HCT116 (cell line): ENCODE data around the gene FNIP2. TPM values are rescaled to one million over a fixed set of nuclear protein-coding genes. Genes with fewer than 3 reads are reported as not detected.

Source experiments
- ATAC-seq: fragments of 200-7000 bp; cut with Tn5 transposase; 2 replicates; pipeline ENCODE4 v1.9.1; 2020; ENCODE audit warnings: mild to moderate bottlenecking, moderate library complexity
- BruUV-seq: library from RNA; stranded (reverse); fragments of 400-500 nt; replicated peaks from 2 replicates; lab custom pipeline; 2021; lab: Mats Ljungman, UMichigan
- CTCF ChIA-PET: fragments of 300-600 bp; sonication (Branson Sonifier 250); formaldehyde crosslinking; loops from one replicate; lab custom pipeline; 2021; ENCODE audit warnings: antibody characterized with exemption; lab: Charles Lee
- POLR2A ChIA-PET: fragments of 300-600, 350-600 bp; sonication (Branson Sonifier 250); formaldehyde crosslinking; loops from one replicate; lab custom pipeline; 2021; ENCODE audit warnings: antibody characterized with exemption; lab: Charles Lee
- RAD21 ChIA-PET, 2 experiments: fragments of 300-600 bp; sonication (Branson Sonifier 250); formaldehyde crosslinking; loops; one replicate each; lab custom pipeline; 2023; ENCODE audit warnings: low total read pairs in 2 of 2; ENCODE audit not compliant: uncharacterized antibody in 2 of 2, unreplicated experiment in 2 of 2, low non-redundant PET in 1 of 2; lab: Charles Lee
- DNase-seq: peaks from one replicate; pipeline ENCODE4 v3.0.0-alpha.2; 2010; ENCODE audit warnings: low read depth, low spot score
- H2AFZ ChIP-seq: fragments of 200-600 bp; shearing (Covaris generic), sonication (generic); 2 replicates; pipeline ENCODE4 v1.6.1; 2017; ENCODE audit warnings: low read depth, mixed run types, mixed read lengths, antibody characterized with exemption, low read length; ENCODE audit not compliant: poor library complexity, severe bottlenecking
- H3K27ac ChIP-seq: 2 replicates; pipeline ENCODE4 v1.5.1; 2012; ENCODE audit warnings: low read depth, low read length
- H3K27me3 ChIP-seq: fragments of 200-600 bp; sonication (generic); 2 replicates; pipeline ENCODE4 v1.6.1; 2016; ENCODE audit warnings: mixed run types, low read length, mixed read lengths; ENCODE audit not compliant: insufficient read depth
- H3K36me3 ChIP-seq, 2 experiments: fragments of 200-500 bp in 1 of 2; fragments of 200-600 bp in 1 of 2; sonication (Bioruptor generic) in 1 of 2; sonication (generic) in 1 of 2; 2 replicates each; pipeline versions ENCODE4 v1.5.1 to v1.6.1; 2014 to 2016; ENCODE audit warnings: low read length in 2 of 2, inconsistent platforms in 1 of 2, mixed read lengths in 1 of 2, mixed run types in 1 of 2; ENCODE audit not compliant: insufficient read depth in 2 of 2, control insufficient read depth in 1 of 2
- H3K4me1 ChIP-seq, 2 experiments: fragments of 200-600 bp in 1 of 2; sonication (generic) in 1 of 2; 2 replicates each; pipeline versions ENCODE4 v1.5.1 to v1.6.1; 2012 to 2017; ENCODE audit warnings: low read length in 2 of 2, inconsistent platforms in 1 of 2, mild to moderate bottlenecking in 1 of 2, mixed read lengths in 1 of 2, mixed run types in 1 of 2, moderate library complexity in 1 of 2; ENCODE audit not compliant: insufficient read depth in 2 of 2, control insufficient read depth in 1 of 2
- H3K4me2 ChIP-seq: fragments of 200-600 bp; sonication (generic); 2 replicates; pipeline ENCODE4 v1.6.1; 2017; ENCODE audit warnings: mixed run types, low read length, mixed read lengths
- H3K4me3 ChIP-seq, 2 experiments: fragments of 200-600 bp in 1 of 2; sonication (generic) in 1 of 2; replicated peaks in 1 of 2; 2 replicates each; pipeline ENCODE4 v1.5.1; 2011 to 2016; ENCODE audit warnings: low read length in 2 of 2, control low read depth in 1 of 2, low read depth in 1 of 2, mild to moderate bottlenecking in 1 of 2, mixed read lengths in 1 of 2, mixed run types in 1 of 2
- H3K79me2 ChIP-seq: fragments of 200-600 bp; sonication (generic); 2 replicates; pipeline ENCODE4 v1.6.1; 2017; ENCODE audit warnings: mild to moderate bottlenecking, mixed run types, low read length, moderate library complexity, mixed read lengths; ENCODE audit not compliant: insufficient read depth
- H3K9ac ChIP-seq: fragments of 200-600 bp; sonication (generic); 2 replicates; pipeline ENCODE4 v1.6.1; 2016; ENCODE audit warnings: low read length, mixed read lengths
- H3K9me2 ChIP-seq: fragments of 200-600 bp; sonication (generic), shearing (Covaris generic); 2 replicates; pipeline ENCODE4 v1.6.1; 2017; ENCODE audit warnings: mixed run types, mild to moderate bottlenecking, moderate library complexity; ENCODE audit not compliant: insufficient read depth
- H3K9me3 ChIP-seq, 2 experiments: fragments of 200-500 bp in 1 of 2; fragments of 200-600 bp in 1 of 2; sonication (Bioruptor generic) in 1 of 2; sonication (generic) in 1 of 2; 2 replicates each; pipeline ENCODE4 v1.6.1; 2014 to 2017; ENCODE audit warnings: low read length in 2 of 2, mixed read lengths in 2 of 2, inconsistent platforms in 1 of 2, low read depth in 1 of 2, mild to moderate bottlenecking in 1 of 2, mixed run types in 1 of 2, moderate library complexity in 1 of 2; ENCODE audit not compliant: control insufficient read depth in 1 of 2, insufficient read depth in 1 of 2
- H4K20me1 ChIP-seq: fragments of 200-600 bp; sonication (generic), shearing (Covaris generic); 2 replicates; pipeline ENCODE4 v1.6.1; 2017; ENCODE audit warnings: mixed run types, mild to moderate bottlenecking, moderate library complexity; ENCODE audit not compliant: insufficient read depth
- CBX3 ChIP-seq: IDR thresholded peaks from 2 replicates; pipeline ENCODE4 v1.6.1; 2012; ENCODE audit warnings: low read depth
- CEBPB ChIP-seq: IDR thresholded peaks from 2 replicates; pipeline ENCODE4 v1.6.1; 2012; ENCODE audit warnings: low read depth
- ELF1 ChIP-seq: IDR thresholded peaks from 2 replicates; pipeline ENCODE4 v1.6.1; 2012; ENCODE audit warnings: low read depth, borderline replicate concordance
- EZH2 ChIP-seq: fragments of 200-600 bp; sonication (generic); IDR thresholded peaks from 2 replicates; pipeline ENCODE4 v1.6.1; 2017; ENCODE audit warnings: antibody characterized with exemption, mixed run types
- FOSL1 ChIP-seq: IDR thresholded peaks from 2 replicates; pipeline ENCODE4 v1.6.1; 2012; ENCODE audit warnings: low read depth
- JUND ChIP-seq: IDR thresholded peaks from 2 replicates; pipeline ENCODE4 v1.6.1; 2012
- MAX ChIP-seq: IDR thresholded peaks from 2 replicates; pipeline ENCODE4 v1.6.1; 2012
- REST ChIP-seq: IDR thresholded peaks from 2 replicates; pipeline ENCODE4 v1.6.1; 2012; ENCODE audit warnings: low read depth
- SP1 ChIP-seq: IDR thresholded peaks from 2 replicates; pipeline ENCODE4 v1.6.1; 2012; ENCODE audit warnings: low read depth
- TCF7L2 ChIP-seq: IDR thresholded peaks from 2 replicates; pipeline ENCODE4 v1.7.0; 2011; ENCODE audit warnings: borderline replicate concordance, inconsistent platforms; ENCODE audit not compliant: insufficient read depth, insufficient read length; ENCODE audit errors: extremely low read depth
- ZBTB33 ChIP-seq: IDR thresholded peaks from 2 replicates; pipeline ENCODE4 v1.6.1; 2011; ENCODE audit warnings: mild to moderate bottlenecking, low read length, moderate library complexity; ENCODE audit not compliant: insufficient replicate concordance; ENCODE audit errors: extremely low read depth
- ZNF274 ChIP-seq: fragments of 200-500 bp; sonication (Bioruptor generic); IDR thresholded peaks from 2 replicates; pipeline ENCODE4 v1.6.1; 2014; ENCODE audit warnings: mild to moderate bottlenecking, low read depth, low read length, inconsistent platforms
- intact Hi-C: fragments of 100-400 bp; cut with micrococcal nuclease; formaldehyde crosslinking; loops from 2 replicates; pipeline ENCODE4 v1.10.0; 2022
- total RNA-seq: library from RNA; stranded (reverse); gene quantifications from one replicate; pipeline ENCODE4 v1.2.1, GENCODE V29; 2021; ENCODE audit not compliant: unreplicated experiment
- TF ChIP-seq, protein P1 (sequence below), 3 experiments: fragments of 200-600 bp in 1 of 3; sonication (generic) in 1 of 3; IDR thresholded peaks in 2 of 3; conservative IDR thresholded peaks in 1 of 3; 2 replicates each; pipeline ENCODE4 v1.5.1; 2012 to 2017; ENCODE audit warnings: low read depth in 2 of 3, low read length in 2 of 3, antibody characterized with exemption in 1 of 3, borderline replicate concordance in 1 of 3, control low read depth in 1 of 3, mild to moderate bottlenecking in 1 of 3, mixed read lengths in 1 of 3, mixed run types in 1 of 3, moderate library complexity in 1 of 3; ENCODE audit not compliant: insufficient read depth in 1 of 3
- TF ChIP-seq, protein P2 (sequence below): IDR thresholded peaks from 2 replicates; pipeline ENCODE4 v1.6.1; 2012

Gene FNIP2
- total RNA-seq, 1 experiment from 2014 or later = 4.8 TPM

- no peak overlapping the region for H3K4me2 ChIP-seq
- no peak for DNase-seq
- CTCF ChIA-PET = no interaction called here
- TF ChIP-seq EZH2 (no peak), ZNF274 (no peak), SP1 (no peak), JUND (no peak), CEBPB (no peak), CBX3 (no peak), ZBTB33 (no peak), FOSL1 (no peak), TCF7L2 (no peak), MAX (no peak), ELF1 (no peak), REST (no peak)
- TF ChIP-seq, protein P1, sequence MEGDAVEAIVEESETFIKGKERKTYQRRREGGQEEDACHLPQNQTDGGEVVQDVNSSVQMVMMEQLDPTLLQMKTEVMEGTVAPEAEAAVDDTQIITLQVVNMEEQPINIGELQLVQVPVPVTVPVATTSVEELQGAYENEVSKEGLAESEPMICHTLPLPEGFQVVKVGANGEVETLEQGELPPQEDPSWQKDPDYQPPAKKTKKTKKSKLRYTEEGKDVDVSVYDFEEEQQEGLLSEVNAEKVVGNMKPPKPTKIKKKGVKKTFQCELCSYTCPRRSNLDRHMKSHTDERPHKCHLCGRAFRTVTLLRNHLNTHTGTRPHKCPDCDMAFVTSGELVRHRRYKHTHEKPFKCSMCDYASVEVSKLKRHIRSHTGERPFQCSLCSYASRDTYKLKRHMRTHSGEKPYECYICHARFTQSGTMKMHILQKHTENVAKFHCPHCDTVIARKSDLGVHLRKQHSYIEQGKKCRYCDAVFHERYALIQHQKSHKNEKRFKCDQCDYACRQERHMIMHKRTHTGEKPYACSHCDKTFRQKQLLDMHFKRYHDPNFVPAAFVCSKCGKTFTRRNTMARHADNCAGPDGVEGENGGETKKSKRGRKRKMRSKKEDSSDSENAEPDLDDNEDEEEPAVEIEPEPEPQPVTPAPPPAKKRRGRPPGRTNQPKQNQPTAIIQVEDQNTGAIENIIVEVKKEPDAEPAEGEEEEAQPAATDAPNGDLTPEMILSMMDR (IDR thresholded peaks at IDR 0.05 in 2 of 3, conservative IDR thresholded peaks at IDR 0.05 in 1 of 3; ENCODE audit: borderline replicate concordance in 1 of 3, insufficient read depth in 1 of 3, low read depth in 2 of 3, low read length in 2 of 3) = no peak
- TF ChIP-seq, protein P2, sequence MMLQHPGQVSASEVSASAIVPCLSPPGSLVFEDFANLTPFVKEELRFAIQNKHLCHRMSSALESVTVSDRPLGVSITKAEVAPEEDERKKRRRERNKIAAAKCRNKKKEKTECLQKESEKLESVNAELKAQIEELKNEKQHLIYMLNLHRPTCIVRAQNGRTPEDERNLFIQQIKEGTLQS = no peak
- TF ChIP-seq, all 23 proteins: peak for 0
- intact Hi-C loops = no loop called here
- no peaks in the 10 kb centered on the region for H4K20me1 ChIP-seq
- ChIA-PET RAD21 (no interaction called here), POLR2A (no interaction called here)
- peaks cover 0 to 9% of the 10 kb centered on the region in 2 experiments; a peak in 1 of 4 replicates for H3K4me1 ChIP-seq
- no peaks in the 10 kb centered on the region; the same call in 1 of the 2 replicates for H3K79me2 ChIP-seq
- H3K4me3 ChIP-seq = no peak overlapping the region
- no peaks in the 10 kb centered on the region for H3K36me3 ChIP-seq
- no peaks in the 10 kb centered on the region for H3K9me3 ChIP-seq
- no peak for ATAC-seq
- no peak overlapping the region for H3K9ac ChIP-seq
- BruUV-seq = no TSS peak
- no peak overlapping the region for H3K27ac ChIP-seq
- H3K9me2 ChIP-seq = no peaks in the 10 kb centered on the region
- no peak overlapping the region for H2AFZ ChIP-seq
- H3K27me3 ChIP-seq = no peaks in the 10 kb centered on the region
Observed at GRCh38 chr4:158796370-158797140, 27.7 kb downstream of the FNIP2 start.
